ENCODE measurements around the gene TNIP2.

DNA sequence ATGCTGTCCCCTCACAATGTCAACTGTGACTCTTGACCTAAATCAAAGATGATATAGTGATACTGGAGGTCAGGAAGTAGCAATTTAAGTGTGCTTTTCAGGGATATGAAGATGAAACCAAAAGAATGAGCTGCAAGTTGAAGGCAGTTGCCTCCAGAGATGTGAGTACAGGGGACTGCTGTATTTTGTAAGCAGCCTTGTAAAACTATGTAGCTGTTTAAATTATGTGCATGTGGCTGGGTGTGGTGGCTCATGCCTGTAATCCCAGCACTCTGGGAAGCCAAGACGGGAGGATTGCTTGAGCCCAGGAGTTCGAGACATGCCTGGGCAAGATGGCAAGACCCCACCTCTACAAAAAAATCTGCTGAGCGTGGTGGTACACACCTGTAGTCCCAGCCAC lies 15.1 kb upstream of the TNIP2 start:
- TF ChIP-seq, protein P1, sequence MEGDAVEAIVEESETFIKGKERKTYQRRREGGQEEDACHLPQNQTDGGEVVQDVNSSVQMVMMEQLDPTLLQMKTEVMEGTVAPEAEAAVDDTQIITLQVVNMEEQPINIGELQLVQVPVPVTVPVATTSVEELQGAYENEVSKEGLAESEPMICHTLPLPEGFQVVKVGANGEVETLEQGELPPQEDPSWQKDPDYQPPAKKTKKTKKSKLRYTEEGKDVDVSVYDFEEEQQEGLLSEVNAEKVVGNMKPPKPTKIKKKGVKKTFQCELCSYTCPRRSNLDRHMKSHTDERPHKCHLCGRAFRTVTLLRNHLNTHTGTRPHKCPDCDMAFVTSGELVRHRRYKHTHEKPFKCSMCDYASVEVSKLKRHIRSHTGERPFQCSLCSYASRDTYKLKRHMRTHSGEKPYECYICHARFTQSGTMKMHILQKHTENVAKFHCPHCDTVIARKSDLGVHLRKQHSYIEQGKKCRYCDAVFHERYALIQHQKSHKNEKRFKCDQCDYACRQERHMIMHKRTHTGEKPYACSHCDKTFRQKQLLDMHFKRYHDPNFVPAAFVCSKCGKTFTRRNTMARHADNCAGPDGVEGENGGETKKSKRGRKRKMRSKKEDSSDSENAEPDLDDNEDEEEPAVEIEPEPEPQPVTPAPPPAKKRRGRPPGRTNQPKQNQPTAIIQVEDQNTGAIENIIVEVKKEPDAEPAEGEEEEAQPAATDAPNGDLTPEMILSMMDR (IDR thresholded peaks at IDR 0.05) = no peak
- no peak for TF ChIP-seq POLR2A (IDR thresholded peaks at IDR 0.05)
